Progenitor cell of endocrine pancreas (in vitro differentiated cells): Measurements from ENCODE around the gene CCDC200. TPM values are rescaled to one million over a fixed set of nuclear protein-coding genes. Genes with fewer than 3 reads are reported as not detected.

Experiments
- DNase-seq: peaks from one replicate; pipeline ENCODE4 v3.0.0; 2021; ENCODE audit warnings: low spot score; ENCODE audit not compliant: unreplicated experiment
- H3K27ac Mint-ChIP-seq: 2 replicates; pipeline ENCODE4 v1.8.0; 2021; ENCODE audit warnings: mild to moderate bottlenecking, moderate library complexity, mixed read lengths
- H3K27me3 Mint-ChIP-seq: 2 replicates; pipeline ENCODE4 v1.8.0; 2021; ENCODE audit warnings: mixed read lengths
- H3K36me3 Mint-ChIP-seq: 2 replicates; pipeline ENCODE4 v1.8.0; 2022; ENCODE audit warnings: mixed read lengths; ENCODE audit not compliant: insufficient read depth
- H3K4me1 Mint-ChIP-seq: 2 replicates; pipeline ENCODE4 v1.8.0; 2021; ENCODE audit warnings: low read depth, mixed read lengths
- H3K4me3 Mint-ChIP-seq: 2 replicates; pipeline ENCODE4 v1.8.0; 2021; ENCODE audit warnings: low read depth, mild to moderate bottlenecking, moderate library complexity, mixed read lengths
- H3K9me3 Mint-ChIP-seq: 2 replicates; pipeline ENCODE4 v1.8.0; 2021; ENCODE audit warnings: low read depth, mixed read lengths
- CTCF ChIP-seq: fragments of 200-600 bp; sonication (generic); IDR thresholded peaks from one replicate; pipeline ENCODE4 v1.5.0; 2021; ENCODE audit warnings: antibody characterized with exemption, mild to moderate bottlenecking; ENCODE audit not compliant: unreplicated experiment
- total RNA-seq: library from RNA; stranded (reverse); gene quantifications from 2 replicates; pipeline ENCODE4 v1.2.1, GENCODE V29; 2021

Gene CCDC200
- total RNA-seq, 1 donor from 2014 or later = not detected

GRCh38 chr17:43226393-43226792 lies 2.0 kb downstream of the CCDC200 start:
- H3K4me3 Mint-ChIP-seq = no peak overlapping the region
- H3K9me3 Mint-ChIP-seq = no peaks in the 10 kb centered on the region
- H3K27me3 Mint-ChIP-seq = no peaks in the 10 kb centered on the region
- no peaks in the 10 kb centered on the region for H3K4me1 Mint-ChIP-seq
- no peaks in the 10 kb centered on the region for H3K36me3 Mint-ChIP-seq
- no peak for TF ChIP-seq CTCF
- H3K27ac Mint-ChIP-seq = no peak overlapping the region
- DNase-seq = no peak

GRCh38 chr17:43224146-43224705 lies 4.2 kb downstream of the CCDC200 start:
- no peaks in the 10 kb centered on the region for H3K9me3 Mint-ChIP-seq
- H3K27ac Mint-ChIP-seq = no peak overlapping the region
- no peaks in the 10 kb centered on the region for H3K36me3 Mint-ChIP-seq
- H3K4me1 Mint-ChIP-seq = no peaks in the 10 kb centered on the region
- no peak overlapping the region for H3K4me3 Mint-ChIP-seq
- no peaks in the 10 kb centered on the region for H3K27me3 Mint-ChIP-seq
- DNase-seq = no peak
- TF ChIP-seq CTCF = no peak

GRCh38 chr17:43220511-43221125 lies 7.8 kb downstream of the CCDC200 start:
- Mint-ChIP-seq H3K27me3 (no peaks in the 10 kb centered on the region), H3K4me3 (no peak overlapping the region), H3K36me3 (peaks cover 2% of the 10 kb centered on the region), H3K27ac (no peak overlapping the region), H3K4me1 (peaks cover 4% of the 10 kb centered on the region), H3K9me3 (no peaks in the 10 kb centered on the region)
- DNase-seq = no peak
- no peak for TF ChIP-seq CTCF

GRCh38 chr17:43219746-43220380 lies 8.6 kb downstream of the CCDC200 start:
- Mint-ChIP-seq H3K27ac (no peak overlapping the region), H3K27me3 (no peaks in the 10 kb centered on the region)
- DNase-seq = no peak

GRCh38 chr17:43219001-43219400 lies 9.4 kb downstream of the CCDC200 start:
- no peak for TF ChIP-seq CTCF
- H3K27me3 Mint-ChIP-seq = no peaks in the 10 kb centered on the region
- no peak for DNase-seq
- no peak overlapping the region for H3K27ac Mint-ChIP-seq
- H3K4me1 Mint-ChIP-seq = peaks cover 4% of the 10 kb centered on the region
- no peaks in the 10 kb centered on the region for H3K9me3 Mint-ChIP-seq
- H3K36me3 Mint-ChIP-seq = peaks cover 2% of the 10 kb centered on the region
- no peak overlapping the region for H3K4me3 Mint-ChIP-seq

More at GRCh38 chr17:43219746-43220380, 8.6 kb downstream of the CCDC200 start:
- Mint-ChIP-seq H3K9me3 (no peaks in the 10 kb centered on the region), H3K36me3 (peaks cover 2% of the 10 kb centered on the region), H3K4me3 (no peak overlapping the region), H3K4me1 (peaks cover 4% of the 10 kb centered on the region)
- no peak for TF ChIP-seq CTCF
